Neural progenitor cell (in vitro differentiated cells): Measurements from ENCODE around the gene TSGA10IP. TPM values are rescaled to one million over a fixed set of nuclear protein-coding genes. Genes with fewer than 3 reads are reported as not detected.
A peak's percentile ranks its signal among the peaks of the same experiment; 100 is the strongest.

Source experiments
- DNase-seq: peaks from one replicate; pipeline ENCODE4 v3.0.0-alpha.2; 2016; ENCODE audit warnings: low spot score
- H2AFZ ChIP-seq: fragments of 200-600 bp; sonication (generic); replicated peaks from 2 replicates; pipeline ENCODE4 v1.6.1; 2016; ENCODE audit warnings: antibody characterized with exemption
- H3F3A ChIP-seq: fragments of 200-600 bp; sonication (generic); 2 replicates; pipeline ENCODE4 v1.6.1; 2016; ENCODE audit warnings: antibody characterized with exemption, low read depth
- H3K27ac ChIP-seq: fragments of 200-600 bp; sonication (generic); 2 replicates; pipeline ENCODE4 v1.5.1; 2016; ENCODE audit warnings: mild to moderate bottlenecking
- H3K27me3 ChIP-seq: fragments of 200-600 bp; sonication (generic); 2 replicates; pipeline ENCODE4 v1.6.1; 2016; ENCODE audit warnings: mild to moderate bottlenecking, moderate library complexity
- H3K36me3 ChIP-seq: fragments of 200-600 bp; sonication (generic); 2 replicates; pipeline ENCODE4 v1.5.1; 2016
- H3K4me1 ChIP-seq: fragments of 200-600 bp; sonication (generic); 2 replicates; pipeline ENCODE4 v1.6.1; 2016; ENCODE audit warnings: mixed run types
- H3K4me2 ChIP-seq: fragments of 200-600 bp; sonication (generic); 2 replicates; pipeline ENCODE4 v1.6.1; 2016
- H3K4me3 ChIP-seq: fragments of 200-600 bp; sonication (generic); 2 replicates; pipeline ENCODE4 v1.5.1; 2016
- H3K79me2 ChIP-seq: fragments of 200-600 bp; sonication (generic); 2 replicates; pipeline ENCODE4 v1.6.1; 2016; ENCODE audit warnings: low read depth
- H3K9ac ChIP-seq: fragments of 200-600 bp; sonication (generic); 2 replicates; pipeline ENCODE4 v1.6.1; 2016
- H3K9me3 ChIP-seq: fragments of 200-600 bp; sonication (generic); 2 replicates; pipeline ENCODE4 v1.5.1; 2016; ENCODE audit warnings: low read depth
- H4K20me1 ChIP-seq: fragments of 200-600 bp; sonication (generic); 2 replicates; pipeline ENCODE4 v1.6.1; 2016; ENCODE audit warnings: low read depth
- H3K27ac Mint-ChIP-seq: 3 replicates; pipeline ENCODE4 v1.8.0; 2021; ENCODE audit warnings: mixed read lengths
- H3K27me3 Mint-ChIP-seq: 2 replicates; pipeline ENCODE4 v1.8.0; 2022; ENCODE audit warnings: low read depth, mild to moderate bottlenecking, inconsistent platforms, moderate library complexity, mixed read lengths; ENCODE audit not compliant: insufficient read depth
- H3K36me3 Mint-ChIP-seq: 3 replicates; pipeline ENCODE4 v1.8.0; 2021; ENCODE audit warnings: mixed read lengths
- H3K4me1 Mint-ChIP-seq: 3 replicates; pipeline ENCODE4 v1.8.0; 2021; ENCODE audit warnings: mixed read lengths
- H3K4me3 Mint-ChIP-seq: 3 replicates; pipeline ENCODE4 v1.8.0; 2021; ENCODE audit warnings: mild to moderate bottlenecking, moderate library complexity, mixed read lengths
- H3K9me3 Mint-ChIP-seq: 3 replicates; pipeline ENCODE4 v1.8.0; 2020; ENCODE audit warnings: mixed read lengths
- EZH2 ChIP-seq: fragments of 200-600 bp; sonication (generic); IDR thresholded peaks from 2 replicates; pipeline ENCODE4 v1.6.1; 2017; ENCODE audit warnings: antibody characterized with exemption, mild to moderate bottlenecking, moderate library complexity
- EZH2phosphoT487 ChIP-seq: fragments of 200-600 bp; sonication (generic); IDR thresholded peaks from 2 replicates; pipeline ENCODE4 v1.6.1; 2017; ENCODE audit warnings: antibody characterized with exemption
- total RNA-seq: library from RNA; depleted of rRNA; stranded (reverse); fragments of >200 nt; gene quantifications from 2 replicates; pipeline ENCODE4 v1.2.3, GENCODE V29; 2015; ENCODE audit warnings: low replicate concordance
- TF ChIP-seq, protein P1 (sequence below): fragments of 200-600 bp; sonication (generic); IDR thresholded peaks from 2 replicates; pipeline ENCODE4 v1.5.1; 2017; ENCODE audit warnings: antibody characterized with exemption, mild to moderate bottlenecking

Gene TSGA10IP
- total RNA-seq, 1 donor from 2014 or later, result 3.0 TPM

DNA sequence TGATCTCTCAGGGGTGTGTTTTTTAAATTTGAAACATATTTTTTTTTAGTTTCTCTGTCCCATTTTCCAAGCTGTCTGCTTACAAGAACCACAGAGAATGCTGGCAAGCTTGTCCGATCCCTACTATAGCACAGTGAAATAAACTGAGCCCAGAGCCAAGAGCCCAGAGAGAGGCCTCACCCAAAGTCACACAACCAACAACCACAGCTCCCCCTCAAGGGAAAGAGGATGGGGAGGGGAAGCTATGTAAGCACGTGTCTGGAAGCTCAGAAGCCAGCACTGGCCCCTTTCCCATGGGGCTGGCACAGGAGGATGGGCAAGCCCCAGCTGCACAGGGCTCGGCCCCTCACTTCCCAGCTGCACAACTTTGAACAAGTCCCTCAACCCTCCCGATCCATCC is 13.0 kb downstream of the TSGA10IP start:
- Mint-ChIP-seq H3K4me3 (no peak overlapping the region), H3K27me3 (peaks cover 3% of the 10 kb centered on the region), H3K36me3 (peaks cover 10% of the 10 kb centered on the region), H3K9me3 (no peaks in the 10 kb centered on the region), H3K27ac (no peak overlapping the region), H3K4me1 (peaks cover 19% of the 10 kb centered on the region)
- Histone ChIP-seq H3K27me3 (no peaks in the 10 kb centered on the region), H3K4me1 (peaks cover 9% of the 10 kb centered on the region), H3K36me3 (no peaks in the 10 kb centered on the region), H3K9ac (peak overlapping the region; percentile 60), H3K4me2 (no peak overlapping the region), H2AFZ (no peak overlapping the region), H3K79me2 (peaks cover 18% of the 10 kb centered on the region), H3K27ac (no peak overlapping the region), H4K20me1 (peaks cover 11% of the 10 kb centered on the region), H3K4me3 (no peak overlapping the region), H3F3A (peaks cover 4% of the 10 kb centered on the region), H3K9me3 (no peaks in the 10 kb centered on the region)
- no peak for TF ChIP-seq EZH2
- TF ChIP-seq EZH2phosphoT487, result no peak
- TF ChIP-seq, protein P1, sequence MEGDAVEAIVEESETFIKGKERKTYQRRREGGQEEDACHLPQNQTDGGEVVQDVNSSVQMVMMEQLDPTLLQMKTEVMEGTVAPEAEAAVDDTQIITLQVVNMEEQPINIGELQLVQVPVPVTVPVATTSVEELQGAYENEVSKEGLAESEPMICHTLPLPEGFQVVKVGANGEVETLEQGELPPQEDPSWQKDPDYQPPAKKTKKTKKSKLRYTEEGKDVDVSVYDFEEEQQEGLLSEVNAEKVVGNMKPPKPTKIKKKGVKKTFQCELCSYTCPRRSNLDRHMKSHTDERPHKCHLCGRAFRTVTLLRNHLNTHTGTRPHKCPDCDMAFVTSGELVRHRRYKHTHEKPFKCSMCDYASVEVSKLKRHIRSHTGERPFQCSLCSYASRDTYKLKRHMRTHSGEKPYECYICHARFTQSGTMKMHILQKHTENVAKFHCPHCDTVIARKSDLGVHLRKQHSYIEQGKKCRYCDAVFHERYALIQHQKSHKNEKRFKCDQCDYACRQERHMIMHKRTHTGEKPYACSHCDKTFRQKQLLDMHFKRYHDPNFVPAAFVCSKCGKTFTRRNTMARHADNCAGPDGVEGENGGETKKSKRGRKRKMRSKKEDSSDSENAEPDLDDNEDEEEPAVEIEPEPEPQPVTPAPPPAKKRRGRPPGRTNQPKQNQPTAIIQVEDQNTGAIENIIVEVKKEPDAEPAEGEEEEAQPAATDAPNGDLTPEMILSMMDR, result no peak
- no peak for DNase-seq

- H3K9me3 Mint-ChIP-seq, result no peaks in the 10 kb centered on the region
Observed at GRCh38 chr11:65958774-65959420, 13.6 kb downstream of the TSGA10IP start.

GRCh38 chr11:65960824-65961266 is 15.6 kb downstream of the TSGA10IP start:
- Histone ChIP-seq H3K9me3 (no peaks in the 10 kb centered on the region), H3K27me3 (no peaks in the 10 kb centered on the region), H3K27ac (peak overlapping the region; percentile 73), H3K4me2 (peak overlapping the region; percentile 88), H3K4me3 (peak overlapping the region; percentile 93), H3K4me1 (peaks cover 9% of the 10 kb centered on the region), H3K36me3 (no peaks in the 10 kb centered on the region), H3K9ac (peak overlapping the region; percentile 52), H4K20me1 (peaks cover 18% of the 10 kb centered on the region), H2AFZ (peak overlapping the region; percentile 70), H3K79me2 (peaks cover 31% of the 10 kb centered on the region), H3F3A (peaks cover 4% of the 10 kb centered on the region)
- Mint-ChIP-seq H3K4me1 (peaks cover 24% of the 10 kb centered on the region), H3K9me3 (no peaks in the 10 kb centered on the region), H3K27ac (peak overlapping the region; percentile 99), H3K36me3 (peaks cover 16% of the 10 kb centered on the region), H3K4me3 (peak overlapping the region; percentile 98), H3K27me3 (peaks cover 6% of the 10 kb centered on the region)
- TF ChIP-seq EZH2phosphoT487 (no peak), EZH2 (no peak)
- TF ChIP-seq, protein P1, result no peak
- DNase-seq, result no peak

More at GRCh38 chr11:65958774-65959420, 13.6 kb downstream of the TSGA10IP start:
- peaks cover 3% of the 10 kb centered on the region for H3K27me3 Mint-ChIP-seq
- H4K20me1 ChIP-seq, result peaks cover 15% of the 10 kb centered on the region
- peak overlapping the region; percentile 60 for H3K9ac ChIP-seq
- H2AFZ ChIP-seq, result no peak overlapping the region
- H3K27ac ChIP-seq, result no peak overlapping the region
- H3K4me1 Mint-ChIP-seq, result peaks cover 22% of the 10 kb centered on the region
- H3K4me3 ChIP-seq, result no peak overlapping the region
- H3K27me3 ChIP-seq, result no peaks in the 10 kb centered on the region
- no peaks in the 10 kb centered on the region for H3K36me3 ChIP-seq
- no peak overlapping the region for H3K4me2 ChIP-seq
- H3F3A ChIP-seq, result peaks cover 4% of the 10 kb centered on the region
- H3K79me2 ChIP-seq, result peaks cover 24% of the 10 kb centered on the region
- no peak for DNase-seq
- H3K27ac Mint-ChIP-seq, result no peak overlapping the region
- H3K36me3 Mint-ChIP-seq, result peaks cover 10% of the 10 kb centered on the region
- H3K9me3 ChIP-seq, result no peaks in the 10 kb centered on the region
- H3K4me3 Mint-ChIP-seq, result no peak overlapping the region
- TF ChIP-seq EZH2phosphoT487 (no peak), EZH2 (no peak)
- TF ChIP-seq, protein P1, result no peak
- H3K4me1 ChIP-seq, result peaks cover 9% of the 10 kb centered on the region
